ENCODE results near the gene MEIS2.

MEIS2 gene

DNA sequence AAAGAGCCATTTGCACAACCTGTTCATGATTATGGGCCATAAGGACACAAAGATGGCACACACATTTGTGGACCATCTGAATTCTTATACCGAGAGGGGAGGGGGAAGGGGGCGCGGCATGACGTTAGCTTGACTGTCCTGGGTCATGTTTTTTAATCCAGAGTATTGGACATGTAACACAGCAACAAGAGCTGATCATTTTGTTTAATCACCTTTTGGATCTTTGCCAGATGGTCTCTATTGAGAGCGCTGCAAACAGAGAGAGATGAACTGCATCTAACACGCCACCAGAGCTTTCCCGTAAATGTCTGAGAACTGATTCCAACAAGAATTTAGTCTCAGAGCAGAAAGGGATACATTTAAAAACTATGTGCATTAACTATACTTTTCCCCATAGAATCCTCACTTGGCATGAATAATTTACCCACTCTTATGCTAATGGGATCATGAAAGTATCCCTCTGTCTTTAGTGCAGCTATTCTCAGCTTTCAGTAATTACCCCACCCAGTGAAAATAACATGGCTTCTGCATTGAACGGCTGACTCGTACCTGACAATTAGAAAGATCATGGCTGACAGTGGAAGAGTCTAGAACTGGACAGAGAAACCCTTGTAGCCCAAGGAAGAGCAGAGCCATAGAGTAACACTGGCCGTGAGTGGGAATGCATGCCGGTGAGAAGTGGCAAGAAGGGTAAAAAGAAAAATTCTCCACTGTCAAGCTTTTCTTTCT lies 22.6 kb downstream of the MEIS2 start:
- no peak for DNase-seq (ENCODE audit: low spot score)

DNA sequence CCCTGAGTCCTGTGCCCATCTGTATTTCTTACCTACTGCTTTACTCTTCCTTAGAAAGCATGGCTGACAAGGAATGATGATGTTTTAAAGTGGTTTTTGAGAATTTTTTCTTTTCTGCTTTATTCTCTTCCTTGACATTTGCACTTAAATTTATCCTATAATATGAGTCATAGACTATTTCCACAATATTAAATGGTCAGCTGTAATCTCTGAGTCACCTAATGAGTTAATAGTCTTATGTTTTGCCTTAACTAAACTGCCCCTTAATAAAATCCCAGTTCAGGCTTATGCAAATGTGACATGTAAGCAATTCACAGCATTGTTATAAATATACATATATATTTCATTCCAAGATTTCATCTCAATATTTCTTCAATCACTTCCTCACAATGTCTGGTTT lies 23.8 kb downstream of the MEIS2 start:
- DNase-seq (ENCODE audit: low spot score) = no peak

- no peak for DNase-seq (ENCODE audit: low spot score)
Measured at GRCh38 chr15:37075777-37076176, 24.6 kb downstream of the MEIS2 start.

DNA sequence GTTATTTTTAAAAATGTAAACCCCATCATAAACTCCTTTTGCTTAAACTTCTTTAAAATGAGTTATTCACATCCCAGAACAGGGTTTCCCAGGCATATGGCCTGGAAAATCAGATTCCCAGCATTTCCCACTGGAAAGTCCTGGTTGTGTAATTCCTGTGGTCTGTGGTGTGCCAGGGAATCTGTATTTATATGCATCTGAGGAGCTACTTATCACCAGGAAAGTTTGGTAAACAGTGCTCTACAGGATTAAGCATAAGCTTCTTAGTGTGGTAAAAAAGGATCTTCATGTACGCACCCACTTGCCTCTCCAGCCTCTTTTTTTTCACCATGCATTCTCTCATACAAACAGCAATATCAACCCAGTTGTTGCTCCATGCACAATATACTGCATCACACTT lies 28.2 kb downstream of the MEIS2 start:
- DNase-seq (ENCODE audit: low spot score) = no peak

DNA sequence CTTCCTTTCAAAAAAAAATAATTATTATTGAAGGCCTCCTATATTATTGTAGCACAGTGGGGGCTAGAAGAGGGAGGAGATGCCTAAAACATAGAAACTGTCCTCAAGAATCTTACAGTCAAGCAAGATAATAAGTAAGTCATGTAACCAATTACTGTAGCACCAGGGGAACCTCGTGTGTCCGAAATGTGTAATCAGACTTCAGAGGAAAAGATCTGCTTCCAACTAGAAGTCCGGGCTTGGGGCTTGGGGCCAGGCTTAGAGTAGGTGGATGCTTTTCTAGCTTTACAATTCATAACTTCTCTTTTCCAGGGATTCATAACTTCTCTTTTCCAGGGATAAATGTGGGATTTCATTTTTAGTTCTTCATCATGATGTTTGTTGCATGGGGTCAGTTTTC lies 29.2 kb downstream of the MEIS2 start:
- DNase-seq (ENCODE audit: low spot score) = no peak

DNA sequence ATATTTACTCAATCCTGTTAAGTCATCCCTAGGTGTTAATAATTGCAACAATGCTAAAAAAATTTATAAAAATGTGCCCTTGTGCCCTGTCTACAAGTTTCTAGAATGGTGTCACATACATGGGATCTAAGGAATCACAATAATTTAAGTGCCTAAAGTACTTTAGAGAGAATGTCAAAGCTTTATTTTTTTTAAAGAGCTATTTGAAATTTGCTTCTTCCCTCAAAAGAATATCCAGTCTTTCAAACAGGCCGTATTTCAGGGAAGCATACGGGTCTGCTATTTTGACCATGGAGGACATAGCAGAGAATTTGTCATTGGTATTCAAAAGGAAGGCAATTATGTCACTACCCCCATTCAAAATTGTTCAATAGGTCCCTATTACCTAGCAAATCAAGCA lies 29.7 kb downstream of the MEIS2 start:
- DNase-seq (ENCODE audit: low spot score) = no peak

DNA sequence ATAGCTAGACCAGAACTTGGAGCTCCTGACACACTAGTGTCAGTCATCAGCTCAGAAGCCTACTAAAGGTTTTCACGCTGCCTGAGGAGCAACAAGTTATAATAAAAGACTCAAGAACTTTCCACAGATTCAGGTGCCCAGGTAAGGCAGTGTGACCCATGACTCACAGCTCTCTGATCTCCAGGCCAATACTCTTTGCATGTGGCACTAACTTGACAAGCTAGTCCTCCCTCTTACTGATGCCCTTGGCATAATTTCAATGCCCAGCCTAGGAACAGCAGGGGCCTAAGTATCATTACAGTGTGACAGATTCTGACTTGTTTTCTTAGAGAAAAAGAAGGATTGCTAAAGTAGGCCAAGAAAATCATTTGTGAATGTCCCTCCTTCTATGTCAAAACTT lies 38.4 kb downstream of the MEIS2 start:
- DNase-seq (ENCODE audit: low spot score) = no peak

DNA sequence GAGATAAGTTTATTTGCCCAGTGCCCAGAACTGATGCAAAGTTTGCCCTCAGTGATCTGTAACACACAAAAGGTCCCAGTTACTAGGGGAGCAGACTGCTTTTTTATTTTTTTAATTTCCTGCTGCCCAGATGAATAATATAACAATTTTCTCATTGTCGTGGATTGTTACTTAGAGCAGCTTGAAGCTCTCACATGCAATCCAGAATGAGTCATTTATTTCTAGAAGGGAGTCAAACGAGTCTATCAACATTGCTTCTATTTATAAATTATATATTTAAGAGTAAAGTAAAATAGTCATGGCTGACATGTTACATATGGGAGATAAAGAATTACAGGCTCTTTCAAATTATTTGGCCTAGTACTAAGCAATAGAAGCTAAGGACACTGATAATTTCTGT lies 41.3 kb downstream of the MEIS2 start:
- no peak for DNase-seq (ENCODE audit: low spot score)

DNA sequence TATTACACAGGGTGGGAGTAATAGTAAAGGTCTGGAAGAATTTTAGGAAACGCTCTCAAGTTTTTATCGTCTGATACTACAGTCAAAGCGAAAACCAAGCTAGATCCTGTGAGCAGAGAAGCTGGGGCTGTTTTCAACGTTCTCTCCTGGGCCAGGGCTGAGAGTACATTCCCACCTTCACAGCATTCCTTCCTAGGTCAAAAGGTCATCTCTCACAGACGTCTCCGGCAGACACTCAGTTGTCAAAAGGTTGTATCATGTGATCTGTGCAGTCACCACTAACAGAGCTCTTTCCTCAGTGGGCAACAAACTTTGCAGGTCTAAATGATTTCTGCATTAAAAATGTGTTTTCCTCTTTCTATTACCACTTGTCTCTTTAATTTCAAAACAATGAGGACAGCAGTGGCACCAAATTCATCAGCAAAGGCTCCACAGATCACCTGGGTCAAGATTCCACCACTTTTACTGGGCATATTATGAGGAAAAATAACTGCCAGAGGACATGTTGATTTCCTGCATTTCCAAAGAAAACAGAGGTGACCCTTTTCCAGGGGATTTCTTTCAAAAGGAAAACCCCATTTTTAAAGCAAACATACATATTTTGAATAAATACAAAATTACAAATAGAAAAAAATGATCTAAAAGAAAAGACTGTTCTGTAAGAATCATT lies 41.9 kb downstream of the MEIS2 start:
- no peak for DNase-seq (ENCODE audit: low spot score)

GRCh38 chr15:37057831-37058230 lies 42.5 kb downstream of the MEIS2 start:
- no peak for DNase-seq (ENCODE audit: low spot score)

DNA sequence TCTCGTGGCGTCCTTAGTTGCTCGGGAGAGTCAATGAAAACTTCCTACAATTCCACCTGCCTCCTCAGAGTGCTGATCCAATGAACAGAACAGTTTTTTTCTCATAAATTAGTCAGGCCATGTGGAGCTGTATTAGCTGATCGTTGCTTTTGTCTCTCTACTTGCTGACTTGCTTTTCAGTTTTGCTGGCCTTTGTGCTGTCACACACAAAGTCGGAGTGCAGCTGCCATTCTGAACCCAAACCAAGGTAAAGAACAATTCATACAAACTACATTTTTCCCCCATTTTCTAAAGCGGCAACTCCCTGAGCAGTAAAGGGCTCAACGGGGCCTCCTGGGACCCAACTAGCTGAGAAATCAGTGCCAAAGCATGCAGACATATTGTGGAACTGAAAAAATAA lies 43.1 kb downstream of the MEIS2 start:
- DNase-seq (ENCODE audit: low spot score) = no peak

- no peak for DNase-seq (ENCODE audit: low spot score)
Measured at GRCh38 chr15:37056177-37057121, 43.9 kb downstream of the MEIS2 start.

DNA sequence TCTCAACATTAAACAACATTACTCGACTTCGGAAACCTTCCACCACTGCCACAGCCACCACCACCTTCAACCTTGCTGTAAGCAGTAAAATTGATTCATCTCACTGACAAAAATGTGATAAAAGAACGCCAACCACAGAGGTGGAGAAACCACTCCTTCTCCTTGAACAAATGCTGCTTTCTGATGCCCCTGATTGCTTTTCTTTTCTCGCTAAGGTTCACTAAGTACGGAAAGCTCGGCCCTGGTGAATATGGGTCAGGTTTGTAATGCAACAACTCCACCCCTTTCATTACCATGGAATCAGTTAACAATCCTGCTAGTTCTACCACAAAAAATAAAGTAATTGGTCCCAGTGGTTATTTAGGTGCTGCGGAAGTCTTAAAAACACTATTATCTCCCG lies 44.9 kb downstream of the MEIS2 start:
- DNase-seq (ENCODE audit: low spot score) = no peak

DNA sequence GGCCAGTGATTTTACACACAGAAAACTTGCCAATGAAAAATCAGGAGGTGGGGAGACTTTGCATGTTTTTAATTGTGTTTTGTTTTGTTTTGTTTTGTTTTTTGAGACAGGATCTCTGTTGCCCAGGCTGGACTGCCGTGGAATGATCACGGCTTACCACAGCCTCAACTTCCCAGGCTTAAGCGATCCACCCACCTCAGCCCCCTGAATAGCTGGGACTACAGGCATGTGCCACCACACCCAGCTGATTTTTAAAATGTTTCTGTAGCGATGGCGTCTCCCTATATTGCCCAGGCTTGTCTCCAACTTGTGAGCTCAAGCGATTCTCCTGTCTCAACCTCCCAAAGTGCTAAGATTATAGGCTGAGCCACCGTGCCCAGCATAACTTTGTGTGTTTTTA lies 46.0 kb downstream of the MEIS2 start:
- no peak for DNase-seq (ENCODE audit: low spot score)

- DNase-seq (ENCODE audit: low spot score) = no peak
Measured at GRCh38 chr15:37053166-37053565, 47.2 kb downstream of the MEIS2 start.

DNA sequence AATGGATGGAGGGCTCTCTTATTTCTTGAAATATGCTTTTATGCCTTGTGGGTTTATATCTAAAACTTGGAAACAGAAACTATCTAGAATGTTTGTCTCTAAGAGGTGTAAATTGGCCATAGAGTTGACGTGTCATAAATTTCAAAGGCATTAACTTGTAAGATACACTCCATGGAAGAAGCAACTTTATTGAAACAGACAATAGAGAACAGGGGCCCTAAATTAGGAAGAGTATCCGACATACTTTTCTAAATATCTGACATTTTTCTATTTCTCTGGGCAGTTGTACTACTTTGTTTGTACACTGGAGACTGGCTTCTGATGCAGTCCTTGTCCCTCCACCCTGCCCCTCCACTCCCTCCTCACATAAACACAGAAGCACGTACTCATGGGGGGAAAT lies 50.0 kb downstream of the MEIS2 start:
- DNase-seq (ENCODE audit: low spot score) = no peak

DNA sequence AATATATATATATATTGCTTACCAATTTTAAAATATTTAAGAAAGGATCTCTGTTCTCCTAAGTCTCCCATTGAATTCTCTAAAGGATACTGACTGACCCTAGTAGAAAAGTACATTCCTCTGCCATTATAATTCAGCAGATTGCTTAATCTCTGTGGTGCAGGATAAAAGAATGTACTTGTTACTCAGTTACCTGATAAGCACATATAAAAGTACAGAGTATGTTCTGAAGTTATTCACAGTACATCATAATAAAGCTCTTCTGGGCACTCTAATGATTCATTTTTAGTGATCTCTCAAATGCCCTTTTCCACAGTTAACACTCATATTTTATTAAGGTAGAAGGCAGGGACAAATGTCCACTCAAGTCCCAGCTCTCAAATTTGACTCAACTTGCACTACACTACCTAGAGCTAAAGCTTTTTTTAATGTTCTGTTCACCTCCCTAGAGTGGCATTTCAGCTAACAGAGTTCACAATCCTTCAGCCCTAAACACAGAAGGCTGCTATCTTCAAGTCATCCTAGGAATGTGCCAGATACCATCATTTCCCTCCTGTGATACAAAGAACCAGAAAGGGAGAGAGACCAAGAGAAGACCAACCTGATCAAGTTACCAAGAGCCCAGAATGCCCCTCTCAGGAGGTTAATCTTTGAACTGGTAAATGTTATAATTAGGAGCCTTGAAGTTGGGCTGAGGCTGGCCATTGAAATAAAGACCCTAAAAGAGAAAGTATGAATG lies 53.3 kb downstream of the MEIS2 start:
- DNase-seq (ENCODE audit: low spot score) = no peak

GRCh38 chr15:37045859-37046740 lies 54.2 kb downstream of the MEIS2 start:
- no peak for DNase-seq (ENCODE audit: low spot score)

GRCh38 chr15:37044915-37045648 lies 55.3 kb downstream of the MEIS2 start:
- DNase-seq (ENCODE audit: low spot score) = no peak

- DNase-seq (ENCODE audit: low spot score) = no peak
Measured at GRCh38 chr15:37041836-37042235, 58.5 kb downstream of the MEIS2 start.

Data from NAMALWA (cell line).